HL-60 (cell line): ENCODE data around the gene RAP1A.

Experiments
- DNase-seq, 2 experiments: peaks; one replicate each; pipeline ENCODE4 v3.0.0-alpha.2; 2010 to 2020; ENCODE audit warnings: low read depth in 1 of 2, low spot score in 1 of 2
- H3K27ac ChIP-seq: fragments of 250-450 bp; sonication (Bioruptor Pico); replicated peaks from 2 replicates; pipeline ENCODE4 v1.5.1; 2020; ENCODE audit warnings: mild to moderate bottlenecking, moderate library complexity
- H3K27me3 ChIP-seq: fragments of 250-450 bp; sonication (Bioruptor Pico); 2 replicates; pipeline ENCODE4 v1.5.1; 2021; ENCODE audit warnings: mild to moderate bottlenecking, moderate library complexity; ENCODE audit not compliant: insufficient read depth, poor library complexity, severe bottlenecking
- H3K4me3 ChIP-seq: replicated peaks from 2 replicates; pipeline ENCODE4 v1.5.1; 2011; ENCODE audit warnings: mild to moderate bottlenecking, control low read depth, low read length; ENCODE audit not compliant: insufficient read depth
- GABPA ChIP-seq: IDR thresholded peaks from 2 replicates; pipeline ENCODE4 v1.6.1; 2012; ENCODE audit warnings: low read depth
- POLR2AphosphoS5 ChIP-seq: IDR thresholded peaks from 2 replicates; pipeline ENCODE4 v1.6.1; 2012; ENCODE audit warnings: low read depth
- SPI1 ChIP-seq: IDR thresholded peaks from 2 replicates; pipeline ENCODE4 v1.6.1; 2012; ENCODE audit warnings: low read depth, mild to moderate bottlenecking, borderline replicate concordance
- TF ChIP-seq, protein P1 (sequence below): IDR thresholded peaks from one replicate; pipeline ENCODE4 v1.5.1; 2011; ENCODE audit warnings: low read length, control low read depth, inconsistent platforms; ENCODE audit not compliant: insufficient read depth
- TF ChIP-seq, protein P2 (sequence below): IDR thresholded peaks from 2 replicates; pipeline ENCODE4 v1.6.1; 2012; ENCODE audit warnings: low read depth; ENCODE audit not compliant: insufficient replicate concordance

The RAP1A gene

DNA sequence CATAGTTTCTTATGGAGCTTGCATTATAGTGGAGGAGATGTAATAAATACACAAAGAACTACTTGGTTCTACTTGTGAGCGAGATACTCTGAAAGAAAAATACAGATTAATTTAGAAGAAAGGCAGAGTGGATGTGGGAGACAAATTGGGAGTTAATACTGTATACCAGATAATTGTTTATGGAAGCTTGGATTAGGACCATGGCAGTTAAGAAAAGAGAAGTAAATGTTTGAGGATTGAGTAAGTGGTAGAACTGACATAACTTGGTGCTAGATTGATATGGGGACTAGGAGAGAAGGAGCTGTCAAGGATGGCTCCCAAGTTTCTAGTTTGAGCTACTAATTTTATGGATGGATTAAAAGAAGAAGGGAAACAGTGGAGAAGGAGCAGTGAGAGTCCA is 72.3 kb downstream of the RAP1A start:
- H3K4me3 ChIP-seq: no peak overlapping the region
- peak overlapping the region; percentile 5; the same call in 1 of the 2 replicates for H3K27ac ChIP-seq
- no peak for DNase-seq
- no peak for TF ChIP-seq POLR2AphosphoS5
- TF ChIP-seq GABPA: no peak
- TF ChIP-seq, protein P1, sequence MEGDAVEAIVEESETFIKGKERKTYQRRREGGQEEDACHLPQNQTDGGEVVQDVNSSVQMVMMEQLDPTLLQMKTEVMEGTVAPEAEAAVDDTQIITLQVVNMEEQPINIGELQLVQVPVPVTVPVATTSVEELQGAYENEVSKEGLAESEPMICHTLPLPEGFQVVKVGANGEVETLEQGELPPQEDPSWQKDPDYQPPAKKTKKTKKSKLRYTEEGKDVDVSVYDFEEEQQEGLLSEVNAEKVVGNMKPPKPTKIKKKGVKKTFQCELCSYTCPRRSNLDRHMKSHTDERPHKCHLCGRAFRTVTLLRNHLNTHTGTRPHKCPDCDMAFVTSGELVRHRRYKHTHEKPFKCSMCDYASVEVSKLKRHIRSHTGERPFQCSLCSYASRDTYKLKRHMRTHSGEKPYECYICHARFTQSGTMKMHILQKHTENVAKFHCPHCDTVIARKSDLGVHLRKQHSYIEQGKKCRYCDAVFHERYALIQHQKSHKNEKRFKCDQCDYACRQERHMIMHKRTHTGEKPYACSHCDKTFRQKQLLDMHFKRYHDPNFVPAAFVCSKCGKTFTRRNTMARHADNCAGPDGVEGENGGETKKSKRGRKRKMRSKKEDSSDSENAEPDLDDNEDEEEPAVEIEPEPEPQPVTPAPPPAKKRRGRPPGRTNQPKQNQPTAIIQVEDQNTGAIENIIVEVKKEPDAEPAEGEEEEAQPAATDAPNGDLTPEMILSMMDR: no peak
- TF ChIP-seq SPI1: no peak
- TF ChIP-seq, protein P2, sequence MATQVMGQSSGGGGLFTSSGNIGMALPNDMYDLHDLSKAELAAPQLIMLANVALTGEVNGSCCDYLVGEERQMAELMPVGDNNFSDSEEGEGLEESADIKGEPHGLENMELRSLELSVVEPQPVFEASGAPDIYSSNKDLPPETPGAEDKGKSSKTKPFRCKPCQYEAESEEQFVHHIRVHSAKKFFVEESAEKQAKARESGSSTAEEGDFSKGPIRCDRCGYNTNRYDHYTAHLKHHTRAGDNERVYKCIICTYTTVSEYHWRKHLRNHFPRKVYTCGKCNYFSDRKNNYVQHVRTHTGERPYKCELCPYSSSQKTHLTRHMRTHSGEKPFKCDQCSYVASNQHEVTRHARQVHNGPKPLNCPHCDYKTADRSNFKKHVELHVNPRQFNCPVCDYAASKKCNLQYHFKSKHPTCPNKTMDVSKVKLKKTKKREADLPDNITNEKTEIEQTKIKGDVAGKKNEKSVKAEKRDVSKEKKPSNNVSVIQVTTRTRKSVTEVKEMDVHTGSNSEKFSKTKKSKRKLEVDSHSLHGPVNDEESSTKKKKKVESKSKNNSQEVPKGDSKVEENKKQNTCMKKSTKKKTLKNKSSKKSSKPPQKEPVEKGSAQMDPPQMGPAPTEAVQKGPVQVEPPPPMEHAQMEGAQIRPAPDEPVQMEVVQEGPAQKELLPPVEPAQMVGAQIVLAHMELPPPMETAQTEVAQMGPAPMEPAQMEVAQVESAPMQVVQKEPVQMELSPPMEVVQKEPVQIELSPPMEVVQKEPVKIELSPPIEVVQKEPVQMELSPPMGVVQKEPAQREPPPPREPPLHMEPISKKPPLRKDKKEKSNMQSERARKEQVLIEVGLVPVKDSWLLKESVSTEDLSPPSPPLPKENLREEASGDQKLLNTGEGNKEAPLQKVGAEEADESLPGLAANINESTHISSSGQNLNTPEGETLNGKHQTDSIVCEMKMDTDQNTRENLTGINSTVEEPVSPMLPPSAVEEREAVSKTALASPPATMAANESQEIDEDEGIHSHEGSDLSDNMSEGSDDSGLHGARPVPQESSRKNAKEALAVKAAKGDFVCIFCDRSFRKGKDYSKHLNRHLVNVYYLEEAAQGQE: no peak
- no peaks in the 10 kb centered on the region for H3K27me3 ChIP-seq

DNA sequence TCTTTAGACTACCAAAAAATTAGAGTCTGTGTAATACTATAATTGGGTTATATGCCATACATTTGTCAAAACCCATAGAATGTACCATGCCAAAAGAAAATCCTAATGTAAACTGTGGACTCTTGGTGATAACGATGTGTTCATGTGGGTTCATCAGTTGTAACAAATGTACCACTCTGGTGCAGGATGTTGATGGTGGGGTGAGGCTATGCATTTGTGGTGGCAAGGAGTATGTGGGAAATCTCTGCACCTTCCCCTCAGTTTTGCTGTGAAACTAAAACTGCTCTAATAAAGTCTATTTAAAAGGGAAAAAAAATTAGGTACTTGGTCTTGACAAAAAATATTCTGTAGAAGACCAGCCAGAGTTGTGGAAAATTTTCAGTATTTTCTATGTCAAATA is 76.2 kb downstream of the RAP1A start:
- TF ChIP-seq, protein P1: no peak
- TF ChIP-seq SPI1: no peak
- no peak for TF ChIP-seq GABPA
- TF ChIP-seq POLR2AphosphoS5: no peak
- TF ChIP-seq, protein P2: no peak
- Histone ChIP-seq H3K27ac (no peak overlapping the region), H3K4me3 (no peak overlapping the region), H3K27me3 (no peaks in the 10 kb centered on the region)
- DNase-seq: no peak

DNA sequence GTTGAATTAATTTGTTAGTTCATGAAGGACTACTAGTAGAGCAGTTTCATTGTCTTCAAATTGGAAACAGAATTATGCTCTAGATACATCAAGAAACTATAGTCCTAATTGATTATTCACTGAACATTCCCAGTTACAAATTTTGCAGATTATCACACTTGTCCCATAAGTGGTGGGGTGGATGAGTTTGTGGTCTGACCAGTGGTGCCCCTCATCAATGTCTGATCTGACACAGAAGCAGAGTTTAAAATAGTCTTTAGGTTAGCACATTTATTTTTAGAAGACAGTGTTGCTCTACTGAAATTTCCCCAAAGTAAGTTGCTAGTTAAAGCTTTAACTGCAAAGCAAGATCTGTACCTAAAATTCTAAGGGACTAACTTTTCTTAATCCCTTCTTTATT is 76.7 kb downstream of the RAP1A start:
- no peak for DNase-seq
- no peaks in the 10 kb centered on the region for H3K27me3 ChIP-seq
- no peak overlapping the region for H3K4me3 ChIP-seq
- H3K27ac ChIP-seq: no peak overlapping the region
- no peak for TF ChIP-seq POLR2AphosphoS5
- TF ChIP-seq SPI1: no peak
- TF ChIP-seq GABPA: no peak
- TF ChIP-seq, protein P2: no peak
- TF ChIP-seq, protein P1: no peak
